ENCODE data around the gene CIITA.
"Not testable (repeated sequence)": the region's sequence is repeated elsewhere in the genome, so short reads cannot be mapped to it uniquely, and the experiment has no call there.

CIITA gene

GRCh38 chr16:10921536-10922327 is 44.7 kb downstream of the CIITA start:
- no peak for DNase-seq (ENCODE audit: low spot score)

GRCh38 chr16:10922328-10923145 is 45.5 kb downstream of the CIITA start:
- no peak for DNase-seq (ENCODE audit: low spot score)

GRCh38 chr16:10923146-10923649 is 46.2 kb downstream of the CIITA start:
- DNase-seq (ENCODE audit: low spot score), result no peak

GRCh38 chr16:10923650-10924214 is 46.7 kb downstream of the CIITA start:
- DNase-seq (ENCODE audit: low spot score), result no peak

- DNase-seq (ENCODE audit: low spot score), result not testable (repeated sequence)
Observed at GRCh38 chr16:10925285-10925684, 48.3 kb downstream of the CIITA start.

GRCh38 chr16:10926094-10926493 is 49.1 kb downstream of the CIITA start:
- DNase-seq (ENCODE audit: low spot score), result no peak

- no peak for DNase-seq (ENCODE audit: low spot score)
Observed at GRCh38 chr16:10926867-10927266, 49.9 kb downstream of the CIITA start.

GRCh38 chr16:10927497-10928112 is 50.6 kb downstream of the CIITA start:
- no peak for DNase-seq (ENCODE audit: low spot score)

- DNase-seq (ENCODE audit: low spot score), result not testable (repeated sequence)
Observed at GRCh38 chr16:10929097-10929496, 52.1 kb downstream of the CIITA start.

GRCh38 chr16:10929853-10930754 is 53.1 kb downstream of the CIITA start:
- DNase-seq (ENCODE audit: low spot score), result no peak

- DNase-seq (ENCODE audit: low spot score), result no peak
Observed at GRCh38 chr16:10930755-10931093, 53.7 kb downstream of the CIITA start.

GRCh38 chr16:10931134-10931533 is 54.1 kb downstream of the CIITA start:
- DNase-seq (ENCODE audit: low spot score), result no peak

GRCh38 chr16:10931977-10932632 is 55.1 kb downstream of the CIITA start:
- DNase-seq (ENCODE audit: low spot score), result no peak

- no peak for DNase-seq (ENCODE audit: low spot score)
Observed at GRCh38 chr16:10932959-10933710, 56.1 kb downstream of the CIITA start.

GRCh38 chr16:10933865-10934264 is 56.9 kb downstream of the CIITA start:
- DNase-seq (ENCODE audit: low spot score), result no peak

- no peak for DNase-seq (ENCODE audit: low spot score)
Observed at GRCh38 chr16:10934325-10935107, 57.5 kb downstream of the CIITA start.

- DNase-seq (ENCODE audit: low spot score), result no peak
Observed at GRCh38 chr16:10935226-10935915, 58.4 kb downstream of the CIITA start.

GRCh38 chr16:10936272-10936984 is 59.4 kb downstream of the CIITA start:
- DNase-seq (ENCODE audit: low spot score), result no peak

Data from HuH-7.5 (cell line).